Measurements from ENCODE around the gene PCBP2. TPM values are rescaled to one million over a fixed set of nuclear protein-coding genes. Genes with fewer than 3 reads are reported as not detected.

The PCBP2 gene
- total and polyA plus RNA-seq, 10 of the 15 experiments (the other 5 are each of a cell fraction or from before 2014, with no cell fraction given) = 109 to 803 (median 327) TPM

DNA sequence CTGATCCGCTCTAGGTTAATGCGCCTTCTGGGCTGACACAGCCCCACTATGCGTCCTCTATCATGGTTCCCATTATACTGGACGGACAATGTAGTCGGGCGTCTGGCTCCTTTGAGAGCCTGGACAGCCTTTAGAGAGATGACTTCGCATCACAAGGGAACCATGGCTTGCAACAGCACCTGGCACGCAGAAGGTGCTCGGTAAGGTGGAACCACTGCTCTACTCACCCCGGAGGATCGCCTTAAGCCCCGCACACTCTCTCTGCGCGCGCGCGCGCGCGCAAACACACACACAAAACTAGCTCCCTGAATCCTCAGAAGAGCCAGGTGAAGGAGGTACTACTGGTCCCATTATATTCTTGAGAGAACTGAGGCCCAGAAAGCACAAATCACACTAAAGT lies 40.3 kb downstream of the PCBP2 start:
- intact Hi-C loops (cut with micrococcal nuclease; ENCODE audit: unreplicated experiment) = no loop called here
- no TSS peak for BruUV-seq (replicated peaks)
- Histone ChIP-seq H3K27me3 (replicated peaks in 1 of 2; ENCODE audit: control insufficient read depth in 2 of 2, insufficient read depth in 2 of 2, low read length in 1 of 2) (no peaks in the 10 kb centered on the region), H3K79me2 (ENCODE audit: control insufficient read depth, insufficient read depth, low read length) (no peaks in the 10 kb centered on the region), H3K4me1 (ENCODE audit: control insufficient read depth, insufficient read depth, low read length) (peaks cover 10% of the 10 kb centered on the region), H3K9ac (ENCODE audit: control insufficient read depth, insufficient read depth, low read length) (no peak overlapping the region), H2AFZ (ENCODE audit: control insufficient read depth, low read depth, low read length) (no peak overlapping the region), H4K20me1 (ENCODE audit: control insufficient read depth, insufficient read depth) (no peaks in the 10 kb centered on the region), H3K4me3 (no peak overlapping the region), H3K27ac (ENCODE audit: control insufficient read depth, insufficient read depth) (no peak overlapping the region), H3K9me3 (replicated peaks; ENCODE audit: control insufficient read depth, insufficient read depth, low read length) (no peaks in the 10 kb centered on the region), H3K4me2 (ENCODE audit: control insufficient read depth, insufficient read depth) (peak overlapping the region; percentile 96), H3K36me3 (ENCODE audit: control insufficient read depth in 2 of 2, insufficient read depth in 2 of 2, low read length in 1 of 2) (no peaks in the 10 kb centered on the region; a peak in 1 of 4 replicates)
- CTCF ChIA-PET = interaction anchor here (0.5 to 4.8 kb wide), 3 partner anchors 16 to 43 kb away, joined by 3 to 20 read pairs (median 19); partner anchors contain the start of gene NPFF
- DNase-seq (ENCODE audit: low read depth, low spot score) = no peak
- RAD21 ChIA-PET (ENCODE audit: unreplicated experiment) = interaction anchor here (1.3 to 1.6 kb wide), 2 partner anchors 9 to 110 kb away, joined by 3 to 5 read pairs; partner anchors contain the start of gene TARBP2
- in situ Hi-C loops (cut with MboI) = no loop called here
- ATAC-seq = no peak
- 94% methylated on average over 20 of the region's 20 CpGs for WGBS (ENCODE audit: insufficient coverage, insufficient replicate concordance, low lambda C conversion rate, missing lambda C conversion rate)
- FAIRE-seq = no peak
- SMC1A ChIA-PET (ENCODE audit: uncharacterized antibody, unreplicated experiment) = interaction anchor here (1.8 kb wide), 1 partner anchor 16 kb away, joined by 7 read pairs; no protein-coding TSS in a partner anchor
- POLR2A ChIA-PET = interaction anchor here (0.7 to 2.9 kb wide), 3 partner anchors 9 to 167 kb away, joined by 3 to 12 read pairs (median 5); partner anchors contain the start of gene TARBP2
- TF ChIP-seq MEF2B (IDR thresholded peaks at IDR 0.05; ENCODE audit: partially characterized antibody, poor library complexity, severe bottlenecking) (no peak), HCFC1 (IDR thresholded peaks at IDR 0.05; ENCODE audit: low read length) (no peak), MYB (IDR thresholded peaks at IDR 0.05; ENCODE audit: borderline replicate concordance, low read depth, low read length) (no peak), SMARCA5 (IDR thresholded peaks at IDR 0.05) (no peak), MTA2 (IDR thresholded peaks at IDR 0.05; ENCODE audit: low read depth) (no peak), BMI1 (IDR thresholded peaks at IDR 0.05; ENCODE audit: borderline replicate concordance) (no peak)

All from GM12878 (cell line).